AG10803 (cell line): ENCODE results near the gene CASZ1.

Experiments used
- DNase-seq: peaks from one replicate; pipeline ENCODE4 v3.0.0; 2010; ENCODE audit warnings: low read depth
- H3K4me3 ChIP-seq: 2 replicates; pipeline ENCODE4 v1.5.1; 2011; ENCODE audit warnings: mild to moderate bottlenecking, low read length, control low read depth
- CTCF ChIP-seq: conservative IDR thresholded peaks from 2 replicates; pipeline ENCODE4 v1.5.1; 2011; ENCODE audit warnings: mild to moderate bottlenecking, low read length, control low read depth, inconsistent platforms

The CASZ1 gene

GRCh38 chr1:10705953-10706352 lies 90.5 kb downstream of the CASZ1 start:
- H3K4me3 ChIP-seq, result no peak overlapping the region
- no peak for DNase-seq
- TF ChIP-seq CTCF, result no peak

- TF ChIP-seq CTCF, result no peak
- no peak for DNase-seq
- no peak overlapping the region for H3K4me3 ChIP-seq
Measured at GRCh38 chr1:10704368-10704882, 92.0 kb downstream of the CASZ1 start.

GRCh38 chr1:10703702-10704101 lies 92.7 kb downstream of the CASZ1 start:
- no peak for DNase-seq
- no peak overlapping the region for H3K4me3 ChIP-seq
- no peak for TF ChIP-seq CTCF

- no peak overlapping the region for H3K4me3 ChIP-seq
- DNase-seq, result no peak
- TF ChIP-seq CTCF, result no peak
Measured at GRCh38 chr1:10701145-10701544, 95.3 kb downstream of the CASZ1 start.

- DNase-seq, result no peak
- no peak for TF ChIP-seq CTCF
Measured at GRCh38 chr1:10699470-10699835, 97.0 kb downstream of the CASZ1 start.

GRCh38 chr1:10698726-10699469 lies 97.5 kb downstream of the CASZ1 start:
- no peak for DNase-seq
- TF ChIP-seq CTCF, result no peak
- H3K4me3 ChIP-seq, result no peak overlapping the region

More at GRCh38 chr1:10699470-10699835, 97.0 kb downstream of the CASZ1 start:
- no peak overlapping the region for H3K4me3 ChIP-seq

- no peak for TF ChIP-seq CTCF
- no peak for DNase-seq
- no peak overlapping the region for H3K4me3 ChIP-seq
Measured at GRCh38 chr1:10697621-10698160, 98.8 kb downstream of the CASZ1 start.
